GM10266 (cell line): ENCODE data around the gene SUCO.

Experiments used
- DNase-seq: peaks from one replicate; pipeline ENCODE4 v3.0.0; 2012; ENCODE audit errors: extremely low spot score
- TF ChIP-seq, protein P1 (sequence below): IDR thresholded peaks from 2 replicates; pipeline ENCODE4 v1.5.1; 2012; ENCODE audit warnings: mild to moderate bottlenecking, low read depth; ENCODE audit not compliant: control insufficient read depth, insufficient read depth; ENCODE audit errors: missing control alignments

The SUCO gene

DNA sequence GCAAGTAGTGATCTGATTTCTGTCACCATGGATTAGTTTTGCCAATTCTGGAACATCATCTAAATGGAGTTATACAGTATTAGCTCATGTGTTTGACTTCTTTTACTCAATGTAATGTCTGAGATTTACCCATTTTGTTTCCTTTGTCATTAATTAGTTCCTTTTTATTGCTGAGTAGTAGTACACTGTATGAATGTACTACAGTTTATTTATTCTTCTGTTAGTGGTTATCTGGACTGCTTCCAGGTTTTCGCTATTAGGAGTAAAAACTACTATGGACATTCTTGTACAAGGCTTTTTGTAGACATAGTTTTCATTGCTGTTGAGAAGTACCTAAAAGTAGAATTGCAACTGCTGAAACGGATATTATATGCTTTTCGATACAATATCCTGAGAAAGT is 14.1 kb downstream of the SUCO start:
- TF ChIP-seq, protein P1, sequence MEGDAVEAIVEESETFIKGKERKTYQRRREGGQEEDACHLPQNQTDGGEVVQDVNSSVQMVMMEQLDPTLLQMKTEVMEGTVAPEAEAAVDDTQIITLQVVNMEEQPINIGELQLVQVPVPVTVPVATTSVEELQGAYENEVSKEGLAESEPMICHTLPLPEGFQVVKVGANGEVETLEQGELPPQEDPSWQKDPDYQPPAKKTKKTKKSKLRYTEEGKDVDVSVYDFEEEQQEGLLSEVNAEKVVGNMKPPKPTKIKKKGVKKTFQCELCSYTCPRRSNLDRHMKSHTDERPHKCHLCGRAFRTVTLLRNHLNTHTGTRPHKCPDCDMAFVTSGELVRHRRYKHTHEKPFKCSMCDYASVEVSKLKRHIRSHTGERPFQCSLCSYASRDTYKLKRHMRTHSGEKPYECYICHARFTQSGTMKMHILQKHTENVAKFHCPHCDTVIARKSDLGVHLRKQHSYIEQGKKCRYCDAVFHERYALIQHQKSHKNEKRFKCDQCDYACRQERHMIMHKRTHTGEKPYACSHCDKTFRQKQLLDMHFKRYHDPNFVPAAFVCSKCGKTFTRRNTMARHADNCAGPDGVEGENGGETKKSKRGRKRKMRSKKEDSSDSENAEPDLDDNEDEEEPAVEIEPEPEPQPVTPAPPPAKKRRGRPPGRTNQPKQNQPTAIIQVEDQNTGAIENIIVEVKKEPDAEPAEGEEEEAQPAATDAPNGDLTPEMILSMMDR, result no peak
- no peak for DNase-seq

DNA sequence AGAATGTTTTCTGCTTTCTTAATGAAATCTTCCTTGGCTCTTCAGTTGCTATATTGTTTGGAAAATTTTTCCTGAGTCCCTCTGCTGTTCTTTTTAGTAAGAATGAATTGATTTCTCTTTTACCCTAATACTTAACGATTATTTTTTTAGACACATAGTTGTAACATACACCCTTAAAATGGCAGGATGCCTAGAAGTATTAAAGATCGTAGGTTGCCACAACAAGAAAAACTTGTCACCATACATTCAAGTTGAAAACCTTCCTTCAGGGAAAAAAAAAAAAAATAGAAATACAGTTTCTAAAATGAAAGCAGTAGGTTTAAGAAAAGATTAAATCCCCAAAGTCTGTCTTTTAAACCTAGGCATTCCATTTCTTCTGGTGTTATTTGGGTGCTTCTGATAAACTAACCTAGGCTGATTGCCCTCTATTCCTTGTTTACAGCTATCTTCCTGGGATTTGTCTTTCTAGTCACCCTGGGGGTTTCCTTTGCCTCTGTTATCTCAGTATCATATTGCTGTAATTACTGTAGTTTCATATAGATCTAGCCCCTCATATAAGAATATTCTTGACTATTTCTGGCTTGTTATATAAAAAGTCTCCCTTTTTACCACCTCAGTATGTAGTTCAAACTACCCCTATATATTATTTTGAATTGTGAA is 16.8 kb downstream of the SUCO start:
- TF ChIP-seq, protein P1, result no peak
- DNase-seq, result no peak

DNA sequence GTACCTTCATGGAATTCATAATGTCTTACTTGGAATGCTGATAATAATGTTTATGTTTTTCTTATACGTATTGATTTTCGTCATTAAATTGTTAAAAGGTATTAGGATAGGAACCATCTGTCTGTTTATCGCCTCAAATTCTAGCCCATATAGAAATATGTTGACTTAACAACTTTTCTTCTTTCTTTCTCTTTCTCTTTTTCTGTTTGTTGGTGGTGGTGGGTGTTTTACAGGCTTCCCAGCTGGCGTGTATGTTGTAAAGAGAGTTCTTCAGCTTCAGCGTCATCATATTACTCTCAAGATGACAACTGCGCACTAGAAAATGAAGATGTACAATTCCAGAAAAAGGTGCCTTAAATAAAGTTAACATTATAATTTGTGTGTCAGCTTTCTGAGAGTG is 18.3 kb downstream of the SUCO start:
- TF ChIP-seq, protein P1, result no peak

DNA sequence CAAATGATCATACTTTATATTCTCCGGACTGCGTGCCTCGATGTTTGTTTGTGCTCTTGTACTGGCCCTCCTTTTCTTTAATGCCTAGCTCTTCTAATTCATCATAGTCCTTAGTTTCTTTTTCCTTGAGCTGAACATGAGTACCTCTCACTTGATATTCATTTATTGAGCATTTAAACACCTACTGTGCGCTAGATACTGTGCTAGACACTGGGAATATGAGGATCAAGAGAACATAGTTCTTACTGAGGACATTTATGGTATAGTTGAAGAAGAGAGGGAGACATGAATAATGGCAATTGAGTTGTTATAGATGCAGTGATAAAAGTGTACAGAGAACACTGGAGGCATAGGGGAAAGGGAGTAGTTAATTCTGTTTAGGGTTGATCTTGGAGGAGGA is 22.0 kb downstream of the SUCO start:
- TF ChIP-seq, protein P1, result no peak

More for the DNA sequence above, 18.3 kb downstream of the SUCO start:
- no peak for DNase-seq

GRCh38 chr1:172556461-172556860 is 23.5 kb downstream of the SUCO start:
- DNase-seq, result no peak

More for the DNA sequence above, 22.0 kb downstream of the SUCO start:
- no peak for DNase-seq

GRCh38 chr1:172557270-172557669 is 24.3 kb downstream of the SUCO start:
- DNase-seq, result no peak
- TF ChIP-seq, protein P1, result no peak

More at GRCh38 chr1:172556461-172556860, 23.5 kb downstream of the SUCO start:
- TF ChIP-seq, protein P1, result no peak

GRCh38 chr1:172559572-172560210 is 26.7 kb downstream of the SUCO start:
- TF ChIP-seq, protein P1, result no peak

More at GRCh38 chr1:172559572-172560210, 26.7 kb downstream of the SUCO start:
- DNase-seq, result no peak
